HL-60 (cell line): Measurements from ENCODE around the gene ZFYVE28.

ENCODE experiments used
- GABPA ChIP-seq: IDR thresholded peaks from 2 replicates; pipeline ENCODE4 v1.6.1; 2012; ENCODE audit warnings: low read depth
- POLR2AphosphoS5 ChIP-seq: IDR thresholded peaks from 2 replicates; pipeline ENCODE4 v1.6.1; 2012; ENCODE audit warnings: low read depth
- SPI1 ChIP-seq: IDR thresholded peaks from 2 replicates; pipeline ENCODE4 v1.6.1; 2012; ENCODE audit warnings: low read depth, mild to moderate bottlenecking, borderline replicate concordance
- TF ChIP-seq, protein P1 (sequence below): IDR thresholded peaks from one replicate; pipeline ENCODE4 v1.5.1; 2011; ENCODE audit warnings: low read length, control low read depth, inconsistent platforms; ENCODE audit not compliant: insufficient read depth
- TF ChIP-seq, protein P2 (sequence below): IDR thresholded peaks from 2 replicates; pipeline ENCODE4 v1.6.1; 2012; ENCODE audit warnings: low read depth; ENCODE audit not compliant: insufficient replicate concordance

DNA sequence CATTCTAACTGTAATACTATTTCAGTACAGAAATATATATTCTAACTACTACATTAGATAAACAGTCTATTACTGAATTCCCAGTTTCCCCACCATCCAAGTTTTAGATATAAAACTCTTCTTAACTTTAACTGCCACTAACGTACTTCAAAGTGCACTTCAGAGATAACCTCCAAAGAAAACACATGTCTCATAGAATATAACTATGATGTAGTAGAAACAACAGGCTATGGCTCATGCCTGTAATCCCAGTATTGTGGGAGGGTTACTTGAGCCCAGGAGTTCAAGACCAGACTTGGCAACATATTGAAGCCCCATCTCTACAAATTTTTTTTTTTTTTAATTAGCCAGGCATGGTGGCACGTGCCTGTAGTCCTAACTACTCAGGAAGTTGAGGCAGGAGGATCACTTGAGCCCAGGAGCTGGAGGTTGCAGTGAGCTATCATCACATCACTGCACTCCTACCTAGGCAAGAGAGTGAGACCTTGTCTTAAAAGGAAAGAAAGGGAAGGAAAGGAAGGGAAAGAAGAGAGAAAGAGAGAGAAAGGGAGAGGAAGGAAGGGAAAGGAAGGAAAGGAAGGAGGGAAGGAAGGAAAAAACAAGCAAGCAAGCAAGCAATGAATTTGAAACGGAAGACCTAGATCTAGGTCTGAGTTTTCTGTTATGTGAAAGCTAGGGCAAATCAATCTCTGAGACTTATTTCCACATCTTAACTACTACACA lies 181.3 kb downstream of the ZFYVE28 start:
- TF ChIP-seq POLR2AphosphoS5 (no peak), SPI1 (no peak), GABPA (no peak)
- TF ChIP-seq, protein P1, sequence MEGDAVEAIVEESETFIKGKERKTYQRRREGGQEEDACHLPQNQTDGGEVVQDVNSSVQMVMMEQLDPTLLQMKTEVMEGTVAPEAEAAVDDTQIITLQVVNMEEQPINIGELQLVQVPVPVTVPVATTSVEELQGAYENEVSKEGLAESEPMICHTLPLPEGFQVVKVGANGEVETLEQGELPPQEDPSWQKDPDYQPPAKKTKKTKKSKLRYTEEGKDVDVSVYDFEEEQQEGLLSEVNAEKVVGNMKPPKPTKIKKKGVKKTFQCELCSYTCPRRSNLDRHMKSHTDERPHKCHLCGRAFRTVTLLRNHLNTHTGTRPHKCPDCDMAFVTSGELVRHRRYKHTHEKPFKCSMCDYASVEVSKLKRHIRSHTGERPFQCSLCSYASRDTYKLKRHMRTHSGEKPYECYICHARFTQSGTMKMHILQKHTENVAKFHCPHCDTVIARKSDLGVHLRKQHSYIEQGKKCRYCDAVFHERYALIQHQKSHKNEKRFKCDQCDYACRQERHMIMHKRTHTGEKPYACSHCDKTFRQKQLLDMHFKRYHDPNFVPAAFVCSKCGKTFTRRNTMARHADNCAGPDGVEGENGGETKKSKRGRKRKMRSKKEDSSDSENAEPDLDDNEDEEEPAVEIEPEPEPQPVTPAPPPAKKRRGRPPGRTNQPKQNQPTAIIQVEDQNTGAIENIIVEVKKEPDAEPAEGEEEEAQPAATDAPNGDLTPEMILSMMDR, result no peak
- TF ChIP-seq, protein P2, sequence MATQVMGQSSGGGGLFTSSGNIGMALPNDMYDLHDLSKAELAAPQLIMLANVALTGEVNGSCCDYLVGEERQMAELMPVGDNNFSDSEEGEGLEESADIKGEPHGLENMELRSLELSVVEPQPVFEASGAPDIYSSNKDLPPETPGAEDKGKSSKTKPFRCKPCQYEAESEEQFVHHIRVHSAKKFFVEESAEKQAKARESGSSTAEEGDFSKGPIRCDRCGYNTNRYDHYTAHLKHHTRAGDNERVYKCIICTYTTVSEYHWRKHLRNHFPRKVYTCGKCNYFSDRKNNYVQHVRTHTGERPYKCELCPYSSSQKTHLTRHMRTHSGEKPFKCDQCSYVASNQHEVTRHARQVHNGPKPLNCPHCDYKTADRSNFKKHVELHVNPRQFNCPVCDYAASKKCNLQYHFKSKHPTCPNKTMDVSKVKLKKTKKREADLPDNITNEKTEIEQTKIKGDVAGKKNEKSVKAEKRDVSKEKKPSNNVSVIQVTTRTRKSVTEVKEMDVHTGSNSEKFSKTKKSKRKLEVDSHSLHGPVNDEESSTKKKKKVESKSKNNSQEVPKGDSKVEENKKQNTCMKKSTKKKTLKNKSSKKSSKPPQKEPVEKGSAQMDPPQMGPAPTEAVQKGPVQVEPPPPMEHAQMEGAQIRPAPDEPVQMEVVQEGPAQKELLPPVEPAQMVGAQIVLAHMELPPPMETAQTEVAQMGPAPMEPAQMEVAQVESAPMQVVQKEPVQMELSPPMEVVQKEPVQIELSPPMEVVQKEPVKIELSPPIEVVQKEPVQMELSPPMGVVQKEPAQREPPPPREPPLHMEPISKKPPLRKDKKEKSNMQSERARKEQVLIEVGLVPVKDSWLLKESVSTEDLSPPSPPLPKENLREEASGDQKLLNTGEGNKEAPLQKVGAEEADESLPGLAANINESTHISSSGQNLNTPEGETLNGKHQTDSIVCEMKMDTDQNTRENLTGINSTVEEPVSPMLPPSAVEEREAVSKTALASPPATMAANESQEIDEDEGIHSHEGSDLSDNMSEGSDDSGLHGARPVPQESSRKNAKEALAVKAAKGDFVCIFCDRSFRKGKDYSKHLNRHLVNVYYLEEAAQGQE, result no peak
